HCT116 (cell line): Measurements from ENCODE around the gene PCAT7.

ENCODE experiments used
- CTCF ChIP-seq, 3 experiments: fragments of 200-600 bp in 1 of 3; sonication (generic) in 1 of 3; IDR thresholded peaks in 2 of 3; conservative IDR thresholded peaks in 1 of 3; 2 replicates each; pipeline ENCODE4 v1.5.1; 2012 to 2017; ENCODE audit warnings: low read depth in 2 of 3, low read length in 2 of 3, antibody characterized with exemption in 1 of 3, borderline replicate concordance in 1 of 3, control low read depth in 1 of 3, mild to moderate bottlenecking in 1 of 3, mixed read lengths in 1 of 3, mixed run types in 1 of 3, moderate library complexity in 1 of 3; ENCODE audit not compliant: insufficient read depth in 1 of 3
- EZH2 ChIP-seq: fragments of 200-600 bp; sonication (generic); IDR thresholded peaks from 2 replicates; pipeline ENCODE4 v1.6.1; 2017; ENCODE audit warnings: antibody characterized with exemption, mixed run types
- JUND ChIP-seq: IDR thresholded peaks from 2 replicates; pipeline ENCODE4 v1.6.1; 2012
- POLR2A ChIP-seq: IDR thresholded peaks from 2 replicates; pipeline ENCODE4 v1.7.0; 2011; ENCODE audit warnings: borderline replicate concordance; ENCODE audit not compliant: insufficient read depth, insufficient read length; ENCODE audit errors: extremely low read depth
- POLR2AphosphoS5 ChIP-seq: IDR thresholded peaks from 2 replicates; pipeline ENCODE4 v1.6.1; 2011; ENCODE audit warnings: mild to moderate bottlenecking, low read depth, low read length, moderate library complexity
- TCF7L2 ChIP-seq: IDR thresholded peaks from 2 replicates; pipeline ENCODE4 v1.7.0; 2011; ENCODE audit warnings: borderline replicate concordance, inconsistent platforms; ENCODE audit not compliant: insufficient read depth, insufficient read length; ENCODE audit errors: extremely low read depth
- TF ChIP-seq, protein P1 (sequence below): IDR thresholded peaks from 2 replicates; pipeline ENCODE4 v1.6.1; 2012
- TF ChIP-seq, protein P2 (sequence below): IDR thresholded peaks from 2 replicates; pipeline ENCODE4 v1.6.1; 2011; ENCODE audit warnings: mild to moderate bottlenecking, low read length, moderate library complexity; ENCODE audit not compliant: insufficient replicate concordance; ENCODE audit errors: extremely low read depth

DNA sequence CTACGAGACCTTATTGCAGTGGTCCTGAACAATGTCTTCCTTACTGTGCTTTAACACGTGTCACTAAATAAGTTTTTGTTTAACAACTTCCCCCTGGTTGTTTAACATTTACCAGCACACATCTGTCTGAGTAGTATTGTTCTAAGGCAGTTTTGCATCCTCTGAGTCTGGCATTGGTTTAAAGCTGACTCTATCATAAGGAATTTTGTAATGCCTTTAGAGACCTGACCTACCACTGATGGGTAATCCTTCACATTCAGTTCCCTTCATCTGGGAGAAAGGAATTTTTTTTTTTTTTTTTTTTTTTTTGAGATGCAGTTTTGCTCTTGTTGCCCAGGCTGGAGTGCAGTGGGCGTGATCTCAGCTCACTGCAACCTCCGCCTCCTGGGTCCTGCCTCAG, 20.0 kb upstream of the PCAT7 start:
- TF ChIP-seq EZH2 (no peak), TCF7L2 (no peak), POLR2AphosphoS5 (no peak), CTCF (IDR thresholded peaks at IDR 0.05 in 2 of 3, conservative IDR thresholded peaks at IDR 0.05 in 1 of 3; ENCODE audit: borderline replicate concordance in 1 of 3, insufficient read depth in 1 of 3, low read depth in 2 of 3, low read length in 2 of 3) (no peak), POLR2A (no peak), JUND (no peak)
- TF ChIP-seq, protein P1, sequence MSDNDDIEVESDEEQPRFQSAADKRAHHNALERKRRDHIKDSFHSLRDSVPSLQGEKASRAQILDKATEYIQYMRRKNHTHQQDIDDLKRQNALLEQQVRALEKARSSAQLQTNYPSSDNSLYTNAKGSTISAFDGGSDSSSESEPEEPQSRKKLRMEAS: no peak
- TF ChIP-seq, protein P2, sequence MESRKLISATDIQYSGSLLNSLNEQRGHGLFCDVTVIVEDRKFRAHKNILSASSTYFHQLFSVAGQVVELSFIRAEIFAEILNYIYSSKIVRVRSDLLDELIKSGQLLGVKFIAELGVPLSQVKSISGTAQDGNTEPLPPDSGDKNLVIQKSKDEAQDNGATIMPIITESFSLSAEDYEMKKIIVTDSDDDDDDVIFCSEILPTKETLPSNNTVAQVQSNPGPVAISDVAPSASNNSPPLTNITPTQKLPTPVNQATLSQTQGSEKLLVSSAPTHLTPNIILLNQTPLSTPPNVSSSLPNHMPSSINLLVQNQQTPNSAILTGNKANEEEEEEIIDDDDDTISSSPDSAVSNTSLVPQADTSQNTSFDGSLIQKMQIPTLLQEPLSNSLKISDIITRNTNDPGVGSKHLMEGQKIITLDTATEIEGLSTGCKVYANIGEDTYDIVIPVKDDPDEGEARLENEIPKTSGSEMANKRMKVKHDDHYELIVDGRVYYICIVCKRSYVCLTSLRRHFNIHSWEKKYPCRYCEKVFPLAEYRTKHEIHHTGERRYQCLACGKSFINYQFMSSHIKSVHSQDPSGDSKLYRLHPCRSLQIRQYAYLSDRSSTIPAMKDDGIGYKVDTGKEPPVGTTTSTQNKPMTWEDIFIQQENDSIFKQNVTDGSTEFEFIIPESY: no peak
